HepG2 (cell line): ENCODE data around the gene NXN.

Source experiments
- ATAD3A ChIP-seq: sonication (generic); formaldehyde crosslinking; IDR thresholded peaks from 2 replicates; pipeline ENCODE4 v1.4.0; 2020; ENCODE audit warnings: missing genetic modification reagents
- BHLHE40 ChIP-seq: IDR thresholded peaks from 2 replicates; pipeline ENCODE4 v1.6.1; 2011; ENCODE audit warnings: low read length, improper control_type of control experiment
- GATAD2A ChIP-seq: IDR thresholded peaks from 2 replicates; pipeline ENCODE4 v1.6.1; 2016
- JUN ChIP-seq: sonication (generic); formaldehyde crosslinking; IDR thresholded peaks from 2 replicates; pipeline ENCODE4 v1.4.0; 2020; ENCODE audit warnings: mild to moderate bottlenecking, missing genetic modification reagents
- MIER2 ChIP-seq: IDR thresholded peaks from 2 replicates; pipeline ENCODE4 v1.6.1; 2016; ENCODE audit warnings: missing biosample characterization, missing genetic modification reagents
- ZNF224 ChIP-seq: sonication (generic); formaldehyde crosslinking; IDR thresholded peaks from 2 replicates; pipeline ENCODE4 v1.5.0; 2020; ENCODE audit warnings: mild to moderate bottlenecking, missing genetic modification reagents
- ZNF383 ChIP-seq: sonication (generic); formaldehyde crosslinking; IDR thresholded peaks from 2 replicates; pipeline ENCODE4 v1.4.0; 2020; ENCODE audit warnings: missing genetic modification reagents, mild to moderate bottlenecking, borderline replicate concordance
- TF ChIP-seq, protein P1 (sequence below): sonication (generic); formaldehyde crosslinking; IDR thresholded peaks from 2 replicates; pipeline ENCODE4 v1.4.0; 2020; ENCODE audit warnings: missing genetic modification reagents
- TF ChIP-seq, protein P2 (sequence below): sonication (generic); formaldehyde crosslinking; IDR thresholded peaks from 2 replicates; pipeline ENCODE4 v1.5.0; 2020; ENCODE audit warnings: mild to moderate bottlenecking, missing genetic modification reagents, moderate library complexity

DNA sequence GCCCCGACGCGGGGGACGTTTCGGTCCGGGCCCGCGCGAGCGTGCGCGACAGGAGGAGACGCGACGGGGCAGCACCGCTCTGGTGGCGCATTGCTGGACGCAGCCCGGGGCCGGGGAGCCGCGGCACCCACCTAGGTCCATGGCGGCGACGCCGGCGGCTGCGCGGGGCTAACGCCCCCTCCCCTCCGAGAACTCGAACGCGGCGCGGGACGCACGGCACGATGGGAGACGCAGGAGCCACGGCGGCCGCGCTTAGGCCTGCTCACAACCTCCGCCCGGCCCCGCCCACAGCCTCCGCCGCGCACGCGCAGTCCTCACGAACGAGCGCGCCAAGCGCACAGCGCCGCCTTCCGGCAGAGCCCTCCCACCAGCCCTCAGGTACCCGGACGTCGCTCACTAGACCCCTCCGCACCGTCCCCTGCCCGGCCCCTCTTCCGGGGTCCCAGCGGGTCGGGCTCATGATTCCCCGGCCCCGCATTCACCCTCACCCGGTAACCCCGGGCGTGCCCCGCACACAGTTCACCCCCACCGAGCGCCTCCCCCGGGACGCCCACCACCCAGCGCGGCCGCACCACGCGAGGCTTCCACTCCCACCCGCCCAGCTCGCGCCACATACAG, 227.5 kb downstream of the NXN start, which contains the start of gene GEMIN4:
- TF ChIP-seq GATAD2A (CRISPR knock-in tag) (peak; percentile 63; the same call in 1 of the 2 replicates), BHLHE40 (0 out of 2 replicates have a peak, but pooled peaks have one; percentile 21), ZNF224 (no peak), ATAD3A (CRISPR knock-in tag) (no peak), MIER2 (CRISPR knock-in tag) (no peak), JUN (CRISPR knock-in tag) (peak; percentile 28; the same call in 1 of the 2 replicates), ZNF383 (CRISPR knock-in tag) (no peak)
- TF ChIP-seq, protein P1, sequence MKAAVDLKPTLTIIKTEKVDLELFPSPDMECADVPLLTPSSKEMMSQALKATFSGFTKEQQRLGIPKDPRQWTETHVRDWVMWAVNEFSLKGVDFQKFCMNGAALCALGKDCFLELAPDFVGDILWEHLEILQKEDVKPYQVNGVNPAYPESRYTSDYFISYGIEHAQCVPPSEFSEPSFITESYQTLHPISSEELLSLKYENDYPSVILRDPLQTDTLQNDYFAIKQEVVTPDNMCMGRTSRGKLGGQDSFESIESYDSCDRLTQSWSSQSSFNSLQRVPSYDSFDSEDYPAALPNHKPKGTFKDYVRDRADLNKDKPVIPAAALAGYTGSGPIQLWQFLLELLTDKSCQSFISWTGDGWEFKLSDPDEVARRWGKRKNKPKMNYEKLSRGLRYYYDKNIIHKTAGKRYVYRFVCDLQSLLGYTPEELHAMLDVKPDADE (CRISPR knock-in tag) = no peak; the same call in 1 of the 2 replicates
- TF ChIP-seq, protein P2, sequence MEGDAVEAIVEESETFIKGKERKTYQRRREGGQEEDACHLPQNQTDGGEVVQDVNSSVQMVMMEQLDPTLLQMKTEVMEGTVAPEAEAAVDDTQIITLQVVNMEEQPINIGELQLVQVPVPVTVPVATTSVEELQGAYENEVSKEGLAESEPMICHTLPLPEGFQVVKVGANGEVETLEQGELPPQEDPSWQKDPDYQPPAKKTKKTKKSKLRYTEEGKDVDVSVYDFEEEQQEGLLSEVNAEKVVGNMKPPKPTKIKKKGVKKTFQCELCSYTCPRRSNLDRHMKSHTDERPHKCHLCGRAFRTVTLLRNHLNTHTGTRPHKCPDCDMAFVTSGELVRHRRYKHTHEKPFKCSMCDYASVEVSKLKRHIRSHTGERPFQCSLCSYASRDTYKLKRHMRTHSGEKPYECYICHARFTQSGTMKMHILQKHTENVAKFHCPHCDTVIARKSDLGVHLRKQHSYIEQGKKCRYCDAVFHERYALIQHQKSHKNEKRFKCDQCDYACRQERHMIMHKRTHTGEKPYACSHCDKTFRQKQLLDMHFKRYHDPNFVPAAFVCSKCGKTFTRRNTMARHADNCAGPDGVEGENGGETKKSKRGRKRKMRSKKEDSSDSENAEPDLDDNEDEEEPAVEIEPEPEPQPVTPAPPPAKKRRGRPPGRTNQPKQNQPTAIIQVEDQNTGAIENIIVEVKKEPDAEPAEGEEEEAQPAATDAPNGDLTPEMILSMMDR = peak; percentile 97
